MCF 10A (cell line): ENCODE measurements around the gene HCRT. TPM values are rescaled to one million over a fixed set of nuclear protein-coding genes. Genes with fewer than 3 reads are reported as not detected.
"Not testable (repeated sequence)": the region's sequence is repeated elsewhere in the genome, so short reads cannot be mapped to it uniquely, and the experiment has no call there.

ENCODE experiments used
- BruUV-seq: library from RNA; stranded (reverse); fragments of 400-500 nt; replicated peaks from 2 replicates; lab custom pipeline; 2021; lab: Mats Ljungman, UMichigan
- CTCF ChIA-PET: fragments of 300-600 bp; sonication (Branson Sonifier 250); formaldehyde crosslinking; extraction: SDS; loops from one replicate; lab custom pipeline; 2021; ENCODE audit warnings: antibody characterized with exemption, inconsistent platforms; lab: Yijun Ruan, JAX
- POLR2A ChIA-PET: fragments of 300-600, 350-650 bp; sonication (Branson Sonifier 250); formaldehyde crosslinking; extraction: SDS; loops from one replicate; lab custom pipeline; 2020; ENCODE audit warnings: antibody characterized with exemption, inconsistent platforms; lab: Yijun Ruan, JAX
- DNase-seq: peaks from one replicate; pipeline ENCODE4 v3.0.0-alpha.2; 2018; ENCODE audit not compliant: unreplicated experiment
- H3K27ac Mint-ChIP-seq: one replicate; pipeline ENCODE4 v1.8.0; 2022; ENCODE audit warnings: mild to moderate bottlenecking, low read depth, mixed read lengths; ENCODE audit not compliant: unreplicated experiment
- H3K27me3 Mint-ChIP-seq: one replicate; pipeline ENCODE4 v1.8.0; 2022; ENCODE audit warnings: mixed read lengths; ENCODE audit not compliant: insufficient read depth, unreplicated experiment
- H3K36me3 Mint-ChIP-seq: one replicate; pipeline ENCODE4 v1.8.0; 2022; ENCODE audit warnings: mild to moderate bottlenecking, moderate library complexity, mixed read lengths; ENCODE audit not compliant: insufficient read depth, unreplicated experiment
- H3K4me1 Mint-ChIP-seq: one replicate; pipeline ENCODE4 v1.8.0; 2022; ENCODE audit warnings: mixed read lengths; ENCODE audit not compliant: insufficient read depth, unreplicated experiment
- H3K4me3 Mint-ChIP-seq: one replicate; pipeline ENCODE4 v1.8.0; 2022; ENCODE audit warnings: mild to moderate bottlenecking, moderate library complexity, mixed read lengths; ENCODE audit not compliant: unreplicated experiment
- H3K9me3 Mint-ChIP-seq: one replicate; pipeline ENCODE4 v1.8.0; 2022; ENCODE audit warnings: mixed read lengths; ENCODE audit not compliant: unreplicated experiment
- CTCF ChIP-seq: fragments of 200-600 bp; IDR thresholded peaks from one replicate; pipeline ENCODE4 v1.8.0; 2022; ENCODE audit warnings: antibody characterized with exemption, mild to moderate bottlenecking; ENCODE audit not compliant: unreplicated experiment
- intact Hi-C: fragments of 100-400 bp; cut with micrococcal nuclease; formaldehyde crosslinking; loops from 2 replicates; pipeline ENCODE4 v1.14.1; 2022
- total RNA-seq: library from RNA; stranded (reverse); gene quantifications from 2 replicates; pipeline ENCODE4 v1.2.3, GENCODE V29; 2022

Gene HCRT
- total RNA-seq, 1 experiment from 2014 or later, result not detected

GRCh38 chr17:42221886-42222745 is 36.9 kb upstream of the HCRT start:
- TF ChIP-seq CTCF, result peak; percentile 54
- no peaks in the 10 kb centered on the region for H3K9me3 Mint-ChIP-seq
- CTCF ChIA-PET, result interaction anchor here (0.5 to 1.3 kb wide), 9 partner anchors 13 to 259 kb away, joined by 3 to 6 read pairs (median 3); no protein-coding TSS in a partner anchor
- H3K27me3 Mint-ChIP-seq, result no peaks in the 10 kb centered on the region
- H3K27ac Mint-ChIP-seq, result no peak overlapping the region
- H3K4me1 Mint-ChIP-seq, result no peaks in the 10 kb centered on the region
- peak; percentile 56 for DNase-seq
- POLR2A ChIA-PET, result interaction anchor here (0.9 to 1.1 kb wide), 2 partner anchors 12 to 103 kb away, joined by 3 read pairs; no protein-coding TSS in a partner anchor
- intact Hi-C loops, result loop anchor here (5.0 kb wide), 1 partner anchor 305 kb away; no protein-coding TSS in a partner anchor
- H3K36me3 Mint-ChIP-seq, result peaks cover 20% of the 10 kb centered on the region
- H3K4me3 Mint-ChIP-seq, result no peak overlapping the region
- BruUV-seq, result no TSS peak

- POLR2A ChIA-PET, CTCF ChIA-PET, H3K9me3 Mint-ChIP-seq, H3K27ac Mint-ChIP-seq, H3K4me3 Mint-ChIP-seq, H3K4me1 Mint-ChIP-seq, BruUV-seq, DNase-seq, H3K27me3 Mint-ChIP-seq, intact Hi-C loops: not testable (repeated sequence)
- peaks cover 40% of the 10 kb centered on the region for H3K36me3 Mint-ChIP-seq
These were observed 34.0 kb upstream of the HCRT start for GRCh38 chr17:42219280-42219679.

GRCh38 chr17:42214156-42214555 is 28.9 kb upstream of the HCRT start:
- peaks cover 73% of the 10 kb centered on the region for H3K36me3 Mint-ChIP-seq
- no peaks in the 10 kb centered on the region for H3K4me1 Mint-ChIP-seq
- no peak for DNase-seq
- no peak for TF ChIP-seq CTCF
- intact Hi-C loops, result no loop called here
- POLR2A ChIA-PET, result interaction anchor here (0.5 kb wide), 1 partner anchor 60 kb away, joined by 3 read pairs; no protein-coding TSS in a partner anchor
- no peaks in the 10 kb centered on the region for H3K27me3 Mint-ChIP-seq
- no peak overlapping the region for H3K4me3 Mint-ChIP-seq
- H3K9me3 Mint-ChIP-seq, result no peaks in the 10 kb centered on the region
- no peak overlapping the region for H3K27ac Mint-ChIP-seq
- CTCF ChIA-PET, result interaction anchor here (0.6 kb wide), 1 partner anchor 25 kb away, joined by 4 read pairs; no protein-coding TSS in a partner anchor
- no TSS peak for BruUV-seq

GRCh38 chr17:42212382-42212781 is 27.1 kb upstream of the HCRT start:
- H3K27ac Mint-ChIP-seq, result no peak overlapping the region
- H3K4me1 Mint-ChIP-seq, result no peaks in the 10 kb centered on the region
- no peak for TF ChIP-seq CTCF
- no peak overlapping the region for H3K4me3 Mint-ChIP-seq
- intact Hi-C loops, result no loop called here
- no peaks in the 10 kb centered on the region for H3K9me3 Mint-ChIP-seq
- H3K36me3 Mint-ChIP-seq, result peaks cover 88% of the 10 kb centered on the region
- DNase-seq, result no peak
- POLR2A ChIA-PET, result no interaction called here
- CTCF ChIA-PET, result no interaction called here
- H3K27me3 Mint-ChIP-seq, result no peaks in the 10 kb centered on the region
- BruUV-seq, result no TSS peak

GRCh38 chr17:42211921-42212341 is 26.7 kb upstream of the HCRT start:
- not testable (repeated sequence) for DNase-seq
- CTCF ChIA-PET, result interaction anchor here (0.6 kb wide), 1 partner anchor 75 kb away, joined by 3 read pairs; no protein-coding TSS in a partner anchor
- peaks cover 86% of the 10 kb centered on the region for H3K36me3 Mint-ChIP-seq

More at GRCh38 chr17:42211921-42212341, 26.7 kb upstream of the HCRT start:
- H3K4me3 Mint-ChIP-seq, BruUV-seq, H3K4me1 Mint-ChIP-seq, H3K27me3 Mint-ChIP-seq, H3K27ac Mint-ChIP-seq, intact Hi-C loops, H3K9me3 Mint-ChIP-seq: not testable (repeated sequence)
- POLR2A ChIA-PET, result interaction anchor here (1.0 kb wide), 1 partner anchor 21 kb away, joined by 3 read pairs; no protein-coding TSS in a partner anchor
